Measurements from ENCODE around the gene PRKAG3.

The PRKAG3 gene

DNA sequence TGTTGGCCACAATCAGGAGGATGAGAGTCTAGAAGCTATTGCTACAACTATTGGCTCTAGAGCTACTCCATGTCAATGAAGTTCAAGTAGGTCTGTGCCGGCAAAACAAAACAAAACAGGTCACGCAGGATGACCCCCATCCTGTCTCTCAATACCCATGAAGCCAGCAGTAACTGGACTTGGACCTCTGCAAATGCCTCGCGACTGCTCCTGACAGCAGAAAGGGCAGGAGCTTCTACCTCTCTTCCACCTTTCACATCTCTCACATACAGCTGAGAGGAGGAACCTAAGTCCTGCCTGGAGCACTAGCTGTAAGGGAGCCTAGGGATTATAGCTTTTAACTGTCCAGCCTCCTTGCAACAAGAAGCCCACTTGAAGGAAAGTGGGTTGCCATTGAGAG is 16.0 kb downstream of the PRKAG3 start:
- no peak overlapping the region for H3K4me3 ChIP-seq (replicated peaks; ENCODE audit: low read depth, low read length)
- no peak for DNase-seq (ENCODE audit: extremely low read depth, low read depth)
- TF ChIP-seq, protein P1, sequence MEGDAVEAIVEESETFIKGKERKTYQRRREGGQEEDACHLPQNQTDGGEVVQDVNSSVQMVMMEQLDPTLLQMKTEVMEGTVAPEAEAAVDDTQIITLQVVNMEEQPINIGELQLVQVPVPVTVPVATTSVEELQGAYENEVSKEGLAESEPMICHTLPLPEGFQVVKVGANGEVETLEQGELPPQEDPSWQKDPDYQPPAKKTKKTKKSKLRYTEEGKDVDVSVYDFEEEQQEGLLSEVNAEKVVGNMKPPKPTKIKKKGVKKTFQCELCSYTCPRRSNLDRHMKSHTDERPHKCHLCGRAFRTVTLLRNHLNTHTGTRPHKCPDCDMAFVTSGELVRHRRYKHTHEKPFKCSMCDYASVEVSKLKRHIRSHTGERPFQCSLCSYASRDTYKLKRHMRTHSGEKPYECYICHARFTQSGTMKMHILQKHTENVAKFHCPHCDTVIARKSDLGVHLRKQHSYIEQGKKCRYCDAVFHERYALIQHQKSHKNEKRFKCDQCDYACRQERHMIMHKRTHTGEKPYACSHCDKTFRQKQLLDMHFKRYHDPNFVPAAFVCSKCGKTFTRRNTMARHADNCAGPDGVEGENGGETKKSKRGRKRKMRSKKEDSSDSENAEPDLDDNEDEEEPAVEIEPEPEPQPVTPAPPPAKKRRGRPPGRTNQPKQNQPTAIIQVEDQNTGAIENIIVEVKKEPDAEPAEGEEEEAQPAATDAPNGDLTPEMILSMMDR (IDR thresholded peaks at IDR 0.05; ENCODE audit: low read depth, low read length, missing control alignments), result no peak

DNA sequence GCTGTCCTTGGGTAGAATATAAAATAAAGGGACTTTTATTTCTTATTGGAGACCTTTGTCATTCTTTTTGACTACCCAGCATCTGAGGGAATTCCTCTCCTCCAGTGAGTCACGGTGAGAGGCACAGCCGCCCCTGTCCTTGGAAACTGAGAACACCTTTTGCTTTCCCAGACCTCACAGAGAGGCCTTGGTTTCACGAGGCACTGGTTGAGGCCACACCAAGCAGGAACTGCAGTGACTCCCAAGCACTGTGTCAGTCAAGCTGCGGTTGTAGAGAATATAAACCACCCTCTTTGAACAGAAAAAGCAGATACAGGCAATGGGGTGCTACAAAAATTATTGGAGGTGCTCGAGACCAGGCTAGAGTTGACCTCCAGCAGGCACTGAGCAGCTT is 16.4 kb downstream of the PRKAG3 start:
- TF ChIP-seq, protein P1 (IDR thresholded peaks at IDR 0.05; ENCODE audit: low read depth, low read length, missing control alignments), result no peak
- DNase-seq (ENCODE audit: extremely low read depth, low read depth), result no peak
- H3K4me3 ChIP-seq (replicated peaks; ENCODE audit: low read depth, low read length), result no peak overlapping the region

DNA sequence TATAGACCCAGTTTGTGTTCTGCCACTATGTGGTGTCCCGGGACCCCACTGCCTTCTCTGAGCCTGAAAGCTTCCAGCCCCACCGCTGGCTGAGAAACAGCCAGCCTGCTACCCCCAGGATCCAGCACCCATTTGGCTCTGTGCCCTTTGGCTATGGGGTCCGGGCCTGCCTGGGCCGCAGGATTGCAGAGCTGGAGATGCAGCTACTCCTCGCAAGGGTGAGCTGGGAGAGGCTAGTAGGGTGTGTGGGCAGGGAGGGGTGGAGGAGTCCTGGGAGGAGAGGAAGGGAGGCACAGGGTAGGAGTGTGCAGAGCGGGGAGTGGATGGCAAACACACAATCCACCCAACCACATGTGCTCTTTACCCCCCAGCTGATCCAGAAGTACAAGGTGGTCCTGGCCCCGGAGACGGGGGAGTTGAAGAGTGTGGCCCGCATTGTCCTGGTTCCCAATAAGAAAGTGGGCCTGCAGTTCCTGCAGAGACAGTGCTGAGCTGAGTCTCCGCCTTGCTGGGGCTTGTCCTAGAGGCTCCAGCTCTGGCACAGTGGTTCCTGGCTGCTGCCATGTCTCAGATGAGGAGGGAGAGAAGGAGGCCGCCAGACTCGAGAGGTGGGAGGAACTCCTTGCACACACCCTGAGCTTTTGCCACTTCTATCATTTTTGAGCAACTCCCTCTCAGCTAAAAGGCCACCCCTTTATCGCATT is 16.9 kb downstream of the PRKAG3 start:
- TF ChIP-seq, protein P1 (IDR thresholded peaks at IDR 0.05; ENCODE audit: low read depth, low read length, missing control alignments), result no peak
- H3K4me3 ChIP-seq (replicated peaks; ENCODE audit: low read depth, low read length), result no peak overlapping the region
- no peak for DNase-seq (ENCODE audit: extremely low read depth, low read depth)

DNA sequence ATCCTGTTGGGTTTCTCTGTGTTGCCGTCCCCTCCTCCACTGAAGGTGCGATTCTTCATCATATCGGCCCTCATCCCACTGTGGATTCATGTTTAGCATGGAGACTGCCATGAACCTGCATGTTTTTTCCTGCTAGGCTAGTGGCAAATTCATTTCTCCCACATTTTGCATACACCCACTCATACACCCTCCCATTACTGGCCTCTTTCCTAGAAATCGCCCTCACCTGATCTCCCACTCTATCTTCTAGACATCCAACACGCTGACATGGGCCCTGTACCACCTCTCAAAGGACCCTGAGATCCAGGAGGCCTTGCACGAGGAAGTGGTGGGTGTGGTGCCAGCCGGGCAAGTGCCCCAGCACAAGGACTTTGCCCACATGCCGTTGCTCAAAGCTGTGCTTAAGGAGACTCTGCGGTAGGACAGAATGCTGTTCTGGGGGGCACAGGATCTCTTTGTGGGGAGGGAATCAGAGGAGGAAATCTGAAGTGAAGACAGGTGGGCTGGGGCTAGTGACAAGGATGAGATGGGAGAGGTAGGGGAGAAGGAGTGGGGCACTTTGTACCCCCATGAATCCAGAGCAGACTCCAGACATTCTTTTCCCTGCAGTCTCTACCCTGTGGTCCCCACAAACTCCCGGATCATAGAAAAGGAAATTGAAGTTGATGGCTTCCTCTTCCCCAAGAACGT is 17.7 kb downstream of the PRKAG3 start:
- TF ChIP-seq, protein P1 (IDR thresholded peaks at IDR 0.05; ENCODE audit: low read depth, low read length, missing control alignments), result no peak
- no peak overlapping the region for H3K4me3 ChIP-seq (replicated peaks; ENCODE audit: low read depth, low read length)
- DNase-seq (ENCODE audit: extremely low read depth, low read depth), result no peak

DNA sequence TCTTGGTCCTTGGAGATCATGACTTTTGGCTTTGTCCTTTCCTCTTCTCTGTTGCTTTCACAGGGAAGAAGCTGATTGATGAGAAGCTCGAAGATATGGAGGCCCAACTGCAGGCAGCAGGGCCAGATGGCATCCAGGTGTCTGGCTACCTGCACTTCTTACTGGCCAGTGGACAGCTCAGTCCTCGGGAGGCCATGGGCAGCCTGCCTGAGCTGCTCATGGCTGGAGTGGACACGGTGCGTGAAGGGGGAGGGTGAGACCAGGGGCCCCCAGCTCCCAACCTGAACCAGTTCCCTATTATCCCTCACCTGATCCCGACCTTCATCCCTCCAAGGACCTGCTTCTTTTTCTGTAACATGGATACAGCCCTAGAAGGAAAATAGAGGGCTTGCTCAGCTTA is 18.7 kb downstream of the PRKAG3 start:
- TF ChIP-seq, protein P1 (IDR thresholded peaks at IDR 0.05; ENCODE audit: low read depth, low read length, missing control alignments), result no peak
- no peak for DNase-seq (ENCODE audit: extremely low read depth, low read depth)
- H3K4me3 ChIP-seq (replicated peaks; ENCODE audit: low read depth, low read length), result no peak overlapping the region

DNA sequence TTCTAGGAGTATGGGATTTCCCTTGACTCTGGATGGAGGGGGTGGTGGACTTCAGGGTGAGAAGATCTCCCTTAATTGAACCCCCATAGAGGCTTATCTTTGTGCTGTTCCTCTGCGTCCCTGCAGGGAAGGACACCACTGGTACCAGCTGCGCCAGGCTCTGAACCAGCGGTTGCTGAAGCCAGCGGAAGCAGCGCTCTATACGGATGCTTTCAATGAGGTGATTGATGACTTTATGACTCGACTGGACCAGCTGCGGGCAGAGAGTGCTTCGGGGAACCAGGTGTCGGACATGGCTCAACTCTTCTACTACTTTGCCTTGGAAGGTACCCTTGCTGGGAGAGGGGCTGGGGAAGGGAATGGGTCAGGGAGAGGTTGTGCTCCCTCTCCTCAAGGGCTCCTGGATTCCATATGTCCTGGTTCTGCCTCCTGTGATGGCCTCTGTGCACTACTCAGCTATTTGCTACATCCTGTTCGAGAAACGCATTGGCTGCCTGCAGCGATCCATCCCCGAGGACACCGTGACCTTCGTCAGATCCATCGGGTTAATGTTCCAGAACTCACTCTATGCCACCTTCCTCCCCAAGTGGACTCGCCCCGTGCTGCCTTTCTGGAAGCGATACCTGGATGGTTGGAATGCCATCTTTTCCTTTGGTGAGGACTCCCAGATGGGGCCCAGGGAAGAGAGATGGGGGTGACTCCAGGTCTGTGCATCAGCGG is 19.3 kb downstream of the PRKAG3 start:
- no peak for DNase-seq (ENCODE audit: extremely low read depth, low read depth)

More for the DNA sequence above, 19.3 kb downstream of the PRKAG3 start:
- H3K4me3 ChIP-seq (replicated peaks; ENCODE audit: low read depth, low read length), result no peak overlapping the region
- TF ChIP-seq, protein P1 (IDR thresholded peaks at IDR 0.05; ENCODE audit: low read depth, low read length, missing control alignments), result no peak

Measured in HFF-Myc (cell line).